ENCODE data around the gene UGT2A2.
"Not testable (repeated sequence)": the region's sequence is repeated elsewhere in the genome, so short reads cannot be mapped to it uniquely, and the experiment has no call there.

UGT2A2 gene

DNA sequence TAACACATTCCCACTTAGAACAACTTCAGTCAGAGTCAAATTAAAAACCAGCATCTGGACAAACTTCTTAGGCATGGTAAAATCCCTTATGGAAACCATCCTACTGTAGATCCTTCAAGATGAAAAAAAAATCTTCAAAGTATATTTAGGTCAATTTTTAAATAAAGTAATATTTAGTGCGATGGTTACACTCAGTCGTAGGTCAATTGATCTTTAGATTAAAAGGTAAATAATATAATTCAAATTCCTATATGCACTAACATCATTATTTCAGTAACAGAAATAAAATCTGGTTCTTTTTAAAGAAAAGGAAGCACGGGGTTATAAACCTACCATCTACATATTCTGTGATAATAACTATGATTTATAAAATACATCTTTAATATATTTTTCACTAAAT, at the start of gene UGT2A2:
TSS of gene UGT2A2 (minus strand) at position 101 of the 400 bp plus-strand sequence. CDS start at position 99, 2 bp downstream.
- no peak for DNase-seq

GRCh38 chr4:69684804-69685203, 45.4 kb upstream of the UGT2A2 start:
- no peak for DNase-seq

- DNase-seq = no peak
Measured at GRCh38 chr4:69668680-69669079, 29.2 kb upstream of the UGT2A2 start.

- not testable (repeated sequence) for DNase-seq
Measured at GRCh38 chr4:69664009-69664408, 24.6 kb upstream of the UGT2A2 start.

DNA sequence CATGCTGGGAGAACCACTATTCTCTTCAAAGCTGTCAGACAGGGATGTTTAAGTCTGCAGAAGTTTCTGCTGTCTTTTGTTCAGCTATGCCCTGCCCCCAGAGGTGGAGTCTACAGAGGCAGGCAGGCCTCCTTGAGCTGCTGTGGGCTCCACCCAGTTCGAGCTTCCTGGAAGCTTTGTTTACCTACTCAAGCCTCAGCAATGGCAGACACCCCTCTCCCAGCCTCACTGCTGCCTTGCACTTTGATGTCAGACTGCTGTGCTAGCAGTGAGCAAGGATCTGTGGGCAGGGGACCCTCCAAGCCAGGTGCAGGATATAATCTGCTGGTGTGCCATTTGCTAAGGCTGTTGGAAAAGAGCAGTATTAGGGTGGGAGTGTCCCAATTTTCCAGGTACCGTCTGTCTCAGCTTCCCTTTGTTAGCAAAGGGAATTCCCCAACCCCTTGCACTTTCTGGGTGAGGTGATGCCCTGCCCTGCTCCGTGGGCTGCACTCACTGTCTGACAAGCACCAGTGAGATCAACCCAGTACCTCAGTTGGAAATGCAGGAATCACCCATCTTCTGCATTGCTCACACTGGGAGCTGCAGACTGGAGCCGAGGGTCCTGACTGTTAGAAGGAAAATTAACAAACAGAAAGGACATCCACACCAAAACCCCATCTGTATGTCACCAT, 21.8 kb upstream of the UGT2A2 start:
- peak; percentile 55 for DNase-seq

- DNase-seq = no peak
Measured at GRCh38 chr4:69658133-69658532, 18.7 kb upstream of the UGT2A2 start.

DNA sequence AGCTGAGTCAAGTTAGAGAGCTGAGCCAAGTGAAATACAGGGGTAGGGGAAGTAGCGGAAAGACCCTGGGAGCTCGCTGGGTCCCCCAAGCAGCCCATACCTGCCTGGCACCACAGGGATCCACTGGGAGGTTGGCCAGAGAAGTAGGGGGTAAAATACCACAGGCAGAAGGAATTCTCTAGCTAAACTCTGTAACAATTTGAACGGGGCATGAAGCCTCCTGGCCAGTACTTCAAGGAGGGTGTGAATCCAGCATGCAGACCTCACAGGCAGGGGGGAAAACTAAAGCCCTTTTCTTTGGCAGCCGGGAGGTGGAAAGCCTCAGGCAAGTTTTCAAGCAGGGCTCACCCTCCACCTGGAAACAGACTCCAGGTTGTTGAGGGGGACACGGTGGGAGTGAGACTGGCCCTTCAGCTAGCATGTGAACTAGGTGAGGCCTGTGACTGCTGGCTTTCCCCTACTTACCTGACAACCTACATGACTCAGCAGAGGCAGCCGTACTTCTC, 17.3 kb upstream of the UGT2A2 start:
- DNase-seq = no peak

- no peak for DNase-seq
Measured at GRCh38 chr4:69653147-69653546, 13.7 kb upstream of the UGT2A2 start, which contains the start of gene UGT2A1. UGT2A1 (minus strand) TSS chr4:69653247; CDS start chr4:69647644, 5,603 bp downstream.

- DNase-seq = no peak
Measured at GRCh38 chr4:69650872-69651271, 11.4 kb upstream of the UGT2A2 start.

GRCh38 chr4:69649629-69650028, 10.2 kb upstream of the UGT2A2 start:
- no peak for DNase-seq

DNA sequence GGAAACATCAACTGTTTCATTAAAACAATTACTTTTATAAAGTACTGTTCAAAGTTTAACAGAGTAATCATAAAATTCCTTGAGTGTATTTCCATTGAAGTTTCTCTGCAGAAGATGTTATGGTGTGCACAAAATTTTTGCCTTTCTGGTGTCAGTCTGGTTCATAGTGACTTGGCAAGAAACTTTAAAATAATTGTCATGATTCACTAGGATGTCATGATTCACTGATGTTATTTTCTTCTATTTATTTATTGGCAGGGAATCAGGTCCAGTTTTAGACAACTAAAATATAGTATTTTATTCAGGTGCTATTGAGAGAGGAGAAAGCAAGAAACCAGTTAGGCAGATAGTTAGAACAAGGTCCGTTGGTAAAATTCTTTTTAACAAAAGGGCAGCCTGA, 9.8 kb upstream of the UGT2A2 start:
- no peak for DNase-seq

DNA sequence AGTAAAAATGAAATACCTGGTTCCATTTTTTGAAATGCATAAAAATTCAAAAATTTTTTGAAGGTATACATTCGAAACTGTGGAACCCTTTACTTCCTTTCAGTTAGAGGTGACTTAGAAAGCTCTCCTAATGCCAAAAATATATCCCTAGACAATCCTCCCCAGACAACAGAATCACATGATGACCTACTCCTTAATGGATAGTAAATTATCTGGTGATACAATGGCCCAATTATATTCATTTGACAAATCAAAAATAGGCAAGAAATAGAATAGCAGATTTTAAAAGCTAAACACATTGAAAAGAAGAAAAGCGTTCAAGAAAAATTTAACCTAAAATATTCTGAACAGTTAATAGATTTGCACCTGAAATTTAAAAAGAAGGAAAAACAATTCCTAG, 3.5 kb upstream of the UGT2A2 start:
- no peak for DNase-seq

DNA sequence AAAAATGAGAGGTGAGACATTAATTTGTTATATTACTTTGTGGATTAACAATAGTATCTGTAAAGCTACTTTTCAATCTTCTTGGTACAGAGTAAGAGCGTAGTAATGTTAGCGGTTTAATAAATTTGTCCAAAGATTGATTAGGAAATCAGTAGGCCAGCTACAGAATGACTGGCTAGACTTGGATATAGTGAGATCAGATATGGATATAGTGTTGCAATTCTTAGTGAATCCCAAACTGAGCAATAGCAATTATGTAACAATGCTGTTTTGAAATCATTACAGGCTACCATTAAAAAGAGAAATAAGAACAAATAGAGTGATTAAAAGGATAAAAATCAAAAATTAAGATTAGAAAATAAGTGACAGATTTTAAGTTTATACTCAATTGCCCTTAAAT, 847 bp upstream of the UGT2A2 start:
- DNase-seq = no peak

DNA sequence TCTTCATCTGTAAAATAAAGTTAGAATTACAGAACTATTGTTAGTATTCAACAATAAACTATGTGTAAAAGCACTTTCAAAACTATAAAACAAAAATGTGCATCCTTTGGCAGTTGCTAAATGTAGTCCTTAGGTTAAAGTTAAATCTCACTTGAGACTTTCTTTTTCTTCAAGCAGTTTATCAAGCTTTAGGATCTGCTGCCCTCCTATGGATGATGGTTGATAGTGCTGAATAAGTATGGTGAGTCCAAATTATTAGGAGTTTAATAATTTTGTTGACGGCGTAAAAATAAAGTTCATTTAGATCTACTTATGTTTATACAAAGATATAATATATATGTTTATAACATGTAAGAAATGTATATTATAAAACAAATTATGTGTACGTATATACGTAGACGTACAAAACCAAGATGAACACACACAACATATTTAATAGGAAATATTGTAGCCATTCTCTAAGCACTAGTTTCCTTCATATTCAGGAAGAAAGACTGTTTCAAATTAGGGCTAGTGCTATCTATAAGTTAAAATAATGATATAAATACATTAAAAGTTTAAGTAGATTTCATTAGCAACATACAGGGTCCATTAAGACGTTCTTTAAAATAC, 22.3 kb downstream of the UGT2A2 start:
- no peak for DNase-seq

DNA sequence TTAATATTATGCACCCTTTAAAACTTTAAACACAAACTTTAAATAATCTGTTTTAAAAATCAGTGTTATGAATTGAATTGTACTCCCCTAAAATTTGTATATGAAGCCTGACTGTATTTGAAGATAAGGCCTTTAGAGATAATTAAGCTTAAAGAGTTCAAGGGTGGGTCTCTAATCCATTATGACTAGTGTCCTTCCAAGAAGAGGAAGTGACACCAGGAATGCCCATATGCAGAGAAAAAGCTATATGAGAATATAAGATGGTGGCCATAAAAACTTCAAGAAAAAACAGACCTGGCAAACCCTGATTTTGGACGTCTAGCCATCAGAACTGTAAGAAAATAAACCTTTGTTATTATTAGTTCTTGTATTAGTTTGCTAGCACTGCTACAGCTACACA, 29.0 kb downstream of the UGT2A2 start:
- no peak for DNase-seq

DNA sequence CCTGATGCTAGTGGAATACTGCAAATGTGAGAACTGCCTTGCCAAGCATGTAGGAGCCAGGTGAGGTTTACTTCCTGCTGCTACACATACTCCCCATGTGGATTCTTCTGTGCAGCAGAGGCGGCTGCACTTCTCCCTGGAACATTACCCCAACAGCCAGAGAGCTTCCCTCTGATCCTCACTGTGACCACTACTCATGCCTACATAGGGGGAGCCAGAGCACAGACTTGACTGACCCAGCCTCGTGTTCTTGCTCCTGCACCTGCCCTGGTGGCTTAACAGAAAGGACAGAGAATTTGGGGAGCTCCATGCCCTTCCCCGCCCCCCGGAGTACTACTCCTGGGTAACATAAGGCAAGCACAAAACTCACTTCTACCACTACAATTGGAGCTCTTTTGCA, 38.4 kb downstream of the UGT2A2 start:
- DNase-seq = no peak

DNA sequence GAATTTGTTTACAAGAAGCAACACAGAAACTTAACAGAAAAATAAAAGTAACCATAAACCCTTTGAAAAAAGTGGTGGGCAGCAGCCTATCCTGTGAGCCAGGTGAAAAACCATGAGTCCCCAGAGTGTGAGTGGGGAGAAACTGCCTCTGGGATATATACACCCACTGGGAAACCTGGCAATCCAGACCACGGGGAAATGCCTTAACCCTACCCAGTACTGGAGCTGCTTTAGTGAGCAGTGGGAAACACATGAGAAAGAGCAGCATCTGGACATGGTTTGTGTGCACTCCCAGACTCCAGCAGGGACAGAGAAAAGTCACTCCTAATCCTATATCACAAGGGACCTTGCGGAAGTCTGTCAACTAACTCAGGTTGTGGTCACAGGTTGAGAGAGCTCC, 39.4 kb downstream of the UGT2A2 start:
- DNase-seq = no peak

DNA sequence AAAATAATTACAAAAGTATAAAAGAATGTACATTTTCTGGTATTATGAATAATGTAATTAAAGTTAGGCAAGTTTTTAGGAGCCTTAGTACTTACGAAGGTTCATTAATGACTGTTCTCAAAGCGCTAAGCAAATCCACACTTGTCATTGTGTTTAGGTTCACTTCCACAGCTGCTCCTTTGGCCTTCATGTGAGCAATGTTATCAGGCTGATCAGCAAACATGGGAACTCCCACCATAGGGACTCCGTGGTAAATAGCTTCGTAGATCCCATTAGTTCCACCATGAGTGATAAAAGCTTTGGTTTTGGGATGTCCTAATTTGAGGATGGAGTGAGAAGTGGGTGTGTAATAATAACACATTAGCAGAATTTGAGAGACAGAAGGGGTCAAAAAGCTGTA, 45.1 kb downstream of the UGT2A2 start:
- DNase-seq = no peak

DNA sequence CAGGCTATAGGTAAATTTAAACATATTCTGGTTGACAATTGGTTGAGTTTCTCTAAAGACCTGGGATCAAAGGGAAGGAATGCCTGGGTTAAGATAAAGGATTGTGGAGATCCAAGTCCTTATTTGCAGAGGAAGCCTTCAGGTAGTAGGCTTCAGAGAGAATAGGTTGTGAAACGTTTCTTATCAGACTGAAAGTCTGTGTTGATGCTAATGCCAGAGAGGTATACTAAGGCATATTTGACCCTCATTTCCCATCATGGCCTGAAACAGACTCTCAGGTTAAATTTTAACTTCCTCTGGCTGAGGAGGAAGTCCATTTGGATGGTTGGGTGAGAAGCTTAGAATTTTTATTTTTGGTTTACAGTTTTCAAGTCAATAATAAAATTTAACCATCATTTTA, 48.1 kb downstream of the UGT2A2 start:
- DNase-seq = no peak

DNA sequence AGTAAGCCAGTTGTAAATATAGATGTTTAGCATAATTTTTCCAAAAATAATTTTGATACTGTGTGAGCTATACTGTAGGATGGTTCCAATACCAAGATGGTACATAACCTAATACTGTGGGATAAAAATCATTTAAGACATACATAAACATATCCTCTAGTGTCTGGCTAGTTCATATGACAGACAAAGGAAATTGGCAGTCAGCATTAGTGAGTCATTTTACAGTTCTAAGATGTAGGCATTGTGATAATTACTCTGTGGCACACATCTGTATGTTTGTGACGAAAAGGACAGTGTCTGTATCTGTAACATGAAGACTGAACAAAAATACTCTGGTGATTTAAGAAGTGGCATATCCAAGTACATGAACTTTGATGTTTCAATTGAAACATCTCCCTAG, 49.6 kb downstream of the UGT2A2 start:
- no peak for DNase-seq

GRCh38 chr4:69584135-69584534, 55.3 kb downstream of the UGT2A2 start:
- no peak for DNase-seq

DNA sequence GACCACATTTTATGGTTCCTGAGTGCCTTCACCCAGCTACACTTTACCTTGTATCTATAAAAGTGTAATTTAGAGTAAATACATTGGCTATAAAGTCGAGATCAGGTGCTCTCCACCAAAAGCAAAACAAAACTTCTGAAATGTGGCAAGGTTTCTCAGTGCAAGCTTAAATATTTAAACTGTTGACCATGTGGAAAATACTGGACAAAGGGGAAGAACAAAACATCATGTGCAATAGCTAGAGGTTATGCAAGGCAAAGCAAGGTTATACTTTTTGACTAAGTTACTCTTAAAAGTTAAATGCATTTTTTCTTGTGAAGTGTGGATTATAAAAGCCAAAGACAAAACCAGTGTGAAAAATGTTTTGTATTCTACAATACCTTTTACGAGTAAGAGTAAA, 55.9 kb downstream of the UGT2A2 start:
- DNase-seq = no peak

- no peak for DNase-seq
Measured at GRCh38 chr4:69577245-69577644, 62.2 kb downstream of the UGT2A2 start.

DNA sequence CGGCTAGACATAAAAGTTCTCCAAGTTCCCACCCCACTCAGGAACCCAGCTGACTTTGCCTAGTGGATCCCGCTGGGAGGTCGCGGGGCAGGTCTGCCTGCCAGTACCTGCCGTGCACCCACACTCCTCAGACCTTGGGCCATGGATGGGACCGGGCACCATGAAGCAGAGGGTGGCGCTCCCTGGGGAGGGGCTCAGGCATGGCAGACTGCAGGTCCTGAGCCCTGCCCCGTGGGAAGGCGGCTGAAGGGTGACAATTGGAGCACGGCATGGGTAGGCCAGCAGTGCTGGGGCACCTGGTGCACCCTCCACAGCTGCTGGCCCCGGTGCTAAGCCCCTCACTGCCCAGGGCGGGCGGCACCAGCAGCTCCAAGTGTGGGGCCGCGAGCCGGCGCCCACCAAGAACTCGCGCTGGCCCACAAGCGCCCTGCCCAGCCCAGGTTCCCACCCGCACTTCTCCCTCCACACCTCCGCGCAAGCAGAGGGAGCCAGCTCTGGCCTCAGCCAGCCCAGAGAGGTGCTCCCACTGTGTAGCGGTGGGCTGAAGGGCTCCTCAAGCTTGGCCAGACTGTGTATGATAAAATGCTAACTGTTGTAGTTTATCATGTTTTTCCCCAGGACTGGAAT, 63.1 kb downstream of the UGT2A2 start:
- DNase-seq = no peak
